ENCODE data around the gene TNNC1. TPM values are rescaled to one million over a fixed set of nuclear protein-coding genes. Genes with fewer than 3 reads are reported as not detected.

The TNNC1 gene
- total and polyA plus RNA-seq, 2 donors (not counting 1 experiment from before 2014, with no cell fraction given), result 1.1 to 5.4 TPM

DNA sequence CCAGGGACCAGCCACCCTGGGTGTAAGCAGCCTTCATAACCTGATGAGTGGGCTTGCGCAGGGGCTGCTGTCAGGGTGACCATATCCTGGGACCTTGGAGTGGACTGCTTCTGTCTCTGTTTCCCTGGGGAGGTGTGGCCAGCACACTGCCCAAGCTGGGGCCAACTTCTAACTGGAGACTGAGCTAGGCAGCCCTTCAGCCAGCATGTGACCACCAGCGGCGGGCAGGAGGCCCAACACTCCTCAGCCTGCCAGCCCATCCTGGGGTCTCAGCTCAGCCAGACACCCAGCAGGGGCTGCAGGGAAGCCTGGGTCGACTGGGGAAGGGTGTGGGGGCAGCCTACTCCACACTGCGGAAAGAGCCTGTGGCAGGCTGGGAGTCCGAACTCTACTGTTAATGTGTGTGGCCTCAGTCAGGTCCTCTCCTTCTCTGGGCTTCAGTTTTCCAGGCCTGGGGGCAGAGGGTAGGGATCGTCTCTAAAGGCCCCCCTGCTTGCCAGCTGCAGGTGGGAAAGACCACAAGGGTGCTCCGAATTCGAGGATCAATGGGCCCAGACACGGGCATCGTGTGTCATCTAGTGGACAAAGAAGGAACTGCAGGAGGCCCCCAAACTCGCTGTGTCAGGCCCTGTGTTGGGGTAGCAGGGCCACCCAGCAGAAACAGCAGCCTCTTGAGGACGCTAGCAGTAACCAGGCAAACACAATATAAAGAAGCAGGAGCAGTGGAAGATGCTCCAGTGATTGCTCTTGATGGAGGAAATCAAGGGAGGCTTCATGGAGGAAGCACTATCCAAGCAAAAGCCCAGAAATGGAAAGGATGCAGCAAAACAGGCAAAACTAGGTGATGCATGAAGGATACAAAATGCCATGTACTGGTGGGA, 7.0 kb downstream of the TNNC1 start:
- peak; percentile 71 for ATAC-seq (ENCODE audit: low read depth)
- Histone ChIP-seq H3K9me3 (ENCODE audit: control extremely low read depth in 1 of 3, control insufficient read depth in 2 of 3, insufficient read depth in 1 of 3, low read length in 2 of 3) (no peaks in the 10 kb centered on the region), H3K4me3 (ENCODE audit: control extremely low read depth in 1 of 5, extremely low read depth in 1 of 5, insufficient read depth in 1 of 5, low read depth in 2 of 5, low read length in 4 of 5) (no peak overlapping the region), H3K9ac (ENCODE audit: low read length) (no peak overlapping the region), H4K20me1 (ENCODE audit: control insufficient read depth, insufficient read depth, low read length, poor library complexity, severe bottlenecking) (no peaks in the 10 kb centered on the region), H2AFZ (ENCODE audit: insufficient read depth, low read depth, low read length, poor library complexity, severe bottlenecking) (no peak overlapping the region), H3K36me3 (replicated peaks in 1 of 2; ENCODE audit: control extremely low read depth in 1 of 2, control insufficient read depth in 1 of 2, extremely low read depth in 1 of 2, insufficient read depth in 2 of 2, low read length in 1 of 2) (no peaks in the 10 kb centered on the region), H3K4me2 (replicated peaks; ENCODE audit: low read depth, low read length, poor library complexity, severe bottlenecking) (peak overlapping the region; percentile 10), H3K27ac (ENCODE audit: low read length in 2 of 2) (no peak overlapping the region), H3K4me1 (ENCODE audit: control insufficient read depth in 2 of 2, insufficient read depth in 2 of 2, low read length in 2 of 2) (peaks cover 0 to 13% of the 10 kb centered on the region in 2 donors), H3K27me3 (replicated peaks in 1 of 4; ENCODE audit: control extremely low read depth in 1 of 4, control insufficient read depth in 3 of 4, insufficient read depth in 4 of 4, low read length in 3 of 4) (no peaks in the 10 kb centered on the region), H3K79me2 (ENCODE audit: control insufficient read depth, insufficient read depth, low read length) (peaks cover 2% of the 10 kb centered on the region)
- WGBS (ENCODE audit: insufficient coverage), result 43% methylated on average over 13 of the region's 13 CpGs
- no peaks in the 10 kb centered on the region for H3K9me3 Mint-ChIP-seq (ENCODE audit: insufficient read depth)
- H3K27me3 Mint-ChIP-seq, result no peaks in the 10 kb centered on the region
- peak; percentile 85 for DNase-seq
- intact Hi-C loops (cut with micrococcal nuclease), result loop anchor here (1.0 to 2.0 kb wide), 4 partner anchors 19 to 446 kb away; no protein-coding TSS in a partner anchor
- H3K27ac Mint-ChIP-seq, result no peak overlapping the region
- TF ChIP-seq, protein P1, sequence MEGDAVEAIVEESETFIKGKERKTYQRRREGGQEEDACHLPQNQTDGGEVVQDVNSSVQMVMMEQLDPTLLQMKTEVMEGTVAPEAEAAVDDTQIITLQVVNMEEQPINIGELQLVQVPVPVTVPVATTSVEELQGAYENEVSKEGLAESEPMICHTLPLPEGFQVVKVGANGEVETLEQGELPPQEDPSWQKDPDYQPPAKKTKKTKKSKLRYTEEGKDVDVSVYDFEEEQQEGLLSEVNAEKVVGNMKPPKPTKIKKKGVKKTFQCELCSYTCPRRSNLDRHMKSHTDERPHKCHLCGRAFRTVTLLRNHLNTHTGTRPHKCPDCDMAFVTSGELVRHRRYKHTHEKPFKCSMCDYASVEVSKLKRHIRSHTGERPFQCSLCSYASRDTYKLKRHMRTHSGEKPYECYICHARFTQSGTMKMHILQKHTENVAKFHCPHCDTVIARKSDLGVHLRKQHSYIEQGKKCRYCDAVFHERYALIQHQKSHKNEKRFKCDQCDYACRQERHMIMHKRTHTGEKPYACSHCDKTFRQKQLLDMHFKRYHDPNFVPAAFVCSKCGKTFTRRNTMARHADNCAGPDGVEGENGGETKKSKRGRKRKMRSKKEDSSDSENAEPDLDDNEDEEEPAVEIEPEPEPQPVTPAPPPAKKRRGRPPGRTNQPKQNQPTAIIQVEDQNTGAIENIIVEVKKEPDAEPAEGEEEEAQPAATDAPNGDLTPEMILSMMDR (IDR thresholded peaks at IDR 0.05), result peak; percentile 100
- no peak for TF ChIP-seq EZH2 (IDR thresholded peaks at IDR 0.05; ENCODE audit: borderline replicate concordance, insufficient read depth, low read depth, low read length, poor library complexity, severe bottlenecking)
- no peak overlapping the region for H3K4me3 Mint-ChIP-seq
- ChIA-PET POLR2A (no interaction called here), CTCF (interaction anchor here (0.6 to 5.7 kb wide), 24 partner anchors 8 to 448 kb away, joined by 3 to 61 read pairs (median 4); partner anchors contain the start of genes NISCH, TLR9 and WDR82)
- peaks cover 6% of the 10 kb centered on the region for H3K4me1 Mint-ChIP-seq

DNA sequence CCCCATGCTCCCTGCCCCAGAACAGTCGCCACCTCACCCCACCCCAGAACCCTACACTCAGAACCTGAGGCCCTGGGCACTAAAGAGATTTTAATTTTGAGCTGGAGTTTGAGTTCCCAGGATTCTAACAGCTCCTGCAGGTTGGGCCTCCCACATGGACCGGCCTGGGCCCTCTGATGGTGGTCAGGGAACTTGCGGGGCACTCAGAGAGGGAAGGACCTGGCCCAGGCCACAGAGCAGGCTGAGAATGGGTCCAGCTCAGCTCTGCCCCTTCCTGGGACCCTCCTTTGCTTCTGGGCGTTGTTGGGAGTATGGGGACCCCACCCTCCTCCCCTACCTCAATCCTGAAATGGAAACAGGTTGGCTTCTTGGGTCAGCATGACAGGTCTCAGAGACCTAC, 7.8 kb downstream of the TNNC1 start:
- CTCF ChIA-PET, result interaction anchor here (0.6 to 5.7 kb wide), 20 partner anchors 8 to 301 kb away, joined by 3 to 61 read pairs (median 4); partner anchors contain the start of genes NISCH, TLR9, UQCC5 and WDR82
- Histone ChIP-seq H4K20me1 (ENCODE audit: control insufficient read depth, insufficient read depth, low read length, poor library complexity, severe bottlenecking) (no peaks in the 10 kb centered on the region), H3K27me3 (replicated peaks in 1 of 4; ENCODE audit: control extremely low read depth in 1 of 4, control insufficient read depth in 3 of 4, insufficient read depth in 4 of 4, low read length in 3 of 4) (no peaks in the 10 kb centered on the region), H3K27ac (ENCODE audit: low read length in 2 of 2) (no peak overlapping the region), H3K79me2 (ENCODE audit: control insufficient read depth, insufficient read depth, low read length) (no peaks in the 10 kb centered on the region), H3K36me3 (replicated peaks in 1 of 2; ENCODE audit: control extremely low read depth in 1 of 2, control insufficient read depth in 1 of 2, extremely low read depth in 1 of 2, insufficient read depth in 2 of 2, low read length in 1 of 2) (no peaks in the 10 kb centered on the region), H3K4me2 (replicated peaks; ENCODE audit: low read depth, low read length, poor library complexity, severe bottlenecking) (no peak overlapping the region), H3K9me3 (ENCODE audit: control extremely low read depth in 1 of 3, control insufficient read depth in 2 of 3, insufficient read depth in 1 of 3, low read length in 2 of 3) (no peaks in the 10 kb centered on the region), H3K4me1 (ENCODE audit: control insufficient read depth in 2 of 2, insufficient read depth in 2 of 2, low read length in 2 of 2) (peaks cover 0 to 13% of the 10 kb centered on the region in 2 donors), H2AFZ (ENCODE audit: insufficient read depth, low read depth, low read length, poor library complexity, severe bottlenecking) (no peak overlapping the region), H3K4me3 (ENCODE audit: control extremely low read depth in 1 of 5, extremely low read depth in 1 of 5, insufficient read depth in 1 of 5, low read depth in 2 of 5, low read length in 4 of 5) (no peak overlapping the region), H3K9ac (ENCODE audit: low read length) (no peak overlapping the region)
- Mint-ChIP-seq H3K4me1 (peaks cover 6% of the 10 kb centered on the region), H3K27me3 (no peaks in the 10 kb centered on the region), H3K9me3 (ENCODE audit: insufficient read depth) (no peaks in the 10 kb centered on the region), H3K4me3 (no peak overlapping the region), H3K27ac (no peak overlapping the region)
- 88% methylated on average over 2 of the region's 4 CpGs for WGBS (ENCODE audit: insufficient coverage)
- no peak for DNase-seq
- intact Hi-C loops (cut with micrococcal nuclease), result loop anchor here (2.0 kb wide), 1 partner anchor 225 kb away; no protein-coding TSS in a partner anchor
- ATAC-seq (ENCODE audit: low read depth), result no peak
- POLR2A ChIA-PET, result no interaction called here
- TF ChIP-seq, protein P1 (IDR thresholded peaks at IDR 0.05), result no peak
- no peak for TF ChIP-seq EZH2 (IDR thresholded peaks at IDR 0.05; ENCODE audit: borderline replicate concordance, insufficient read depth, low read depth, low read length, poor library complexity, severe bottlenecking)
